WTC11 (cell line): ENCODE data around the gene THUMPD3. TPM values are rescaled to one million over a fixed set of nuclear protein-coding genes. Genes with fewer than 3 reads are reported as not detected.

Source experiments
- ATAC-seq: fragments of 200-7000 bp; cut with Tn5 transposase; 2 replicates; pipeline ENCODE4 v1.10.0; 2021; ENCODE audit warnings: mild to moderate bottlenecking, moderate library complexity
- CTCF ChIA-PET: fragments of 300-600 bp; sonication (Branson Sonifier 250); formaldehyde crosslinking; loops from one replicate; lab custom pipeline; 2021; ENCODE audit warnings: antibody characterized with exemption; lab: Charles Lee
- POLR2A ChIA-PET: fragments of 350-600 bp; sonication (Branson Sonifier 250); formaldehyde crosslinking; loops from one replicate; lab custom pipeline; 2021; ENCODE audit warnings: antibody characterized with exemption; lab: Charles Lee
- DNase-seq: peaks from one replicate; pipeline ENCODE4 v3.0.0; 2021; ENCODE audit warnings: low spot score
- H3K27ac Mint-ChIP-seq: 2 replicates; pipeline ENCODE4 v1.8.0; 2021; ENCODE audit warnings: mixed read lengths
- H3K27me3 Mint-ChIP-seq: 2 replicates; pipeline ENCODE4 v1.8.0; 2021; ENCODE audit warnings: low read depth, mild to moderate bottlenecking, moderate library complexity, mixed read lengths
- H3K36me3 Mint-ChIP-seq: 2 replicates; pipeline ENCODE4 v1.8.0; 2021; ENCODE audit warnings: mixed read lengths
- H3K4me1 Mint-ChIP-seq: 2 replicates; pipeline ENCODE4 v1.8.0; 2022; ENCODE audit warnings: mixed read lengths
- H3K4me3 Mint-ChIP-seq: 2 replicates; pipeline ENCODE4 v1.8.0; 2021; ENCODE audit warnings: mild to moderate bottlenecking, moderate library complexity, mixed read lengths
- H3K9me3 Mint-ChIP-seq: 2 replicates; pipeline ENCODE4 v1.8.0; 2021; ENCODE audit warnings: mixed read lengths
- CREB1 ChIP-seq: sonication (generic); formaldehyde crosslinking; IDR thresholded peaks from 2 replicates; pipeline ENCODE4 v1.8.0; 2023; ENCODE audit warnings: mild to moderate bottlenecking, missing genetic modification reagents
- CREM ChIP-seq: sonication (generic); formaldehyde crosslinking; IDR thresholded peaks from 2 replicates; pipeline ENCODE4 v1.8.1; 2022; ENCODE audit warnings: mild to moderate bottlenecking, missing genetic modification reagents, moderate library complexity
- ESRRA ChIP-seq: sonication (generic); formaldehyde crosslinking; IDR thresholded peaks from 2 replicates; pipeline ENCODE4 v1.8.1; 2022; ENCODE audit warnings: mild to moderate bottlenecking, missing genetic modification reagents, borderline replicate concordance
- ETV6 ChIP-seq: sonication (generic); formaldehyde crosslinking; IDR thresholded peaks from 2 replicates; pipeline ENCODE4 v1.8.1; 2022; ENCODE audit warnings: mild to moderate bottlenecking, missing genetic modification reagents
- GABPB1 ChIP-seq: sonication (generic); formaldehyde crosslinking; IDR thresholded peaks from 2 replicates; pipeline ENCODE4 v1.8.1; 2023; ENCODE audit warnings: mild to moderate bottlenecking, missing genetic modification reagents
- GTF2I ChIP-seq: fragments of 250-450 bp; sonication (Bioruptor Pico); conservative IDR thresholded peaks from 2 replicates; pipeline ENCODE4 v1.4.0; 2021; ENCODE audit warnings: mild to moderate bottlenecking
- NFYB ChIP-seq: sonication (generic); formaldehyde crosslinking; conservative IDR thresholded peaks from 2 replicates; pipeline ENCODE4 v1.8.0; 2022; ENCODE audit warnings: low read depth, missing genetic modification reagents
- NR2C2 ChIP-seq: sonication (generic); formaldehyde crosslinking; IDR thresholded peaks from 2 replicates; pipeline ENCODE4 v1.8.0; 2022; ENCODE audit warnings: mild to moderate bottlenecking, missing genetic modification reagents
- RORB ChIP-seq: fragments of 250-450 bp; sonication (Bioruptor Pico); IDR thresholded peaks from 2 replicates; pipeline ENCODE4 v1.9.0; 2021; ENCODE audit warnings: mild to moderate bottlenecking
- ZNF121 ChIP-seq: sonication (generic); formaldehyde crosslinking; IDR thresholded peaks from 2 replicates; pipeline ENCODE4 v1.8.0; 2023; ENCODE audit warnings: missing genetic modification reagents
- ZNF138 ChIP-seq: sonication (generic); formaldehyde crosslinking; conservative IDR thresholded peaks from 2 replicates; pipeline ENCODE4 v1.8.1; 2022; ENCODE audit warnings: mild to moderate bottlenecking, moderate library complexity, missing genetic modification reagents
- ZNF232 ChIP-seq: sonication (generic); formaldehyde crosslinking; IDR thresholded peaks from 2 replicates; pipeline ENCODE4 v1.8.0; 2022; ENCODE audit warnings: mild to moderate bottlenecking, missing genetic modification reagents
- ZNF423 ChIP-seq: fragments of 250-450 bp; sonication (Bioruptor Pico); IDR thresholded peaks from 2 replicates; pipeline ENCODE4 v2.1.2; 2022; ENCODE audit warnings: mild to moderate bottlenecking, moderate library complexity
- total RNA-seq: library from RNA; stranded (reverse); gene quantifications from 3 replicates; pipeline ENCODE4 v1.2.3, GENCODE V29; 2021
- TF ChIP-seq, protein P1 (sequence below): sonication (generic); formaldehyde crosslinking; IDR thresholded peaks from 2 replicates; pipeline ENCODE4 v1.8.1; 2022; ENCODE audit warnings: low read depth, missing genetic modification reagents, borderline replicate concordance
- TF ChIP-seq, protein P2 (sequence below): fragments of 200-600 bp; IDR thresholded peaks from 2 replicates; pipeline ENCODE4 v1.8.0; 2022; ENCODE audit warnings: antibody characterized with exemption
- TF ChIP-seq, protein P3 (sequence below): sonication (generic); formaldehyde crosslinking; IDR thresholded peaks from 2 replicates; pipeline ENCODE4 v1.8.0; 2022; ENCODE audit warnings: mild to moderate bottlenecking, missing genetic modification reagents
- TF ChIP-seq, protein P4 (sequence below): sonication (generic); formaldehyde crosslinking; IDR thresholded peaks from 2 replicates; pipeline ENCODE4 v1.8.0; 2023; ENCODE audit warnings: mild to moderate bottlenecking, missing genetic modification reagents
- TF ChIP-seq, protein P5 (sequence below): sonication (generic); formaldehyde crosslinking; conservative IDR thresholded peaks from 2 replicates; pipeline ENCODE4 v1.8.1; 2023; ENCODE audit warnings: mild to moderate bottlenecking, low read depth, missing genetic modification reagents, moderate library complexity
- TF ChIP-seq, protein P6 (sequence below): fragments of 250-450 bp; sonication (Bioruptor Pico); IDR thresholded peaks from 2 replicates; pipeline ENCODE4 v1.8.0; 2021; ENCODE audit warnings: mild to moderate bottlenecking
- TF ChIP-seq, protein P7 (sequence below): sonication (generic); formaldehyde crosslinking; IDR thresholded peaks from 2 replicates; pipeline ENCODE4 v1.8.0; 2022; ENCODE audit warnings: mild to moderate bottlenecking, missing genetic modification reagents

THUMPD3 gene
- total RNA-seq, 1 experiment from 2014 or later: 67.5 TPM

DNA sequence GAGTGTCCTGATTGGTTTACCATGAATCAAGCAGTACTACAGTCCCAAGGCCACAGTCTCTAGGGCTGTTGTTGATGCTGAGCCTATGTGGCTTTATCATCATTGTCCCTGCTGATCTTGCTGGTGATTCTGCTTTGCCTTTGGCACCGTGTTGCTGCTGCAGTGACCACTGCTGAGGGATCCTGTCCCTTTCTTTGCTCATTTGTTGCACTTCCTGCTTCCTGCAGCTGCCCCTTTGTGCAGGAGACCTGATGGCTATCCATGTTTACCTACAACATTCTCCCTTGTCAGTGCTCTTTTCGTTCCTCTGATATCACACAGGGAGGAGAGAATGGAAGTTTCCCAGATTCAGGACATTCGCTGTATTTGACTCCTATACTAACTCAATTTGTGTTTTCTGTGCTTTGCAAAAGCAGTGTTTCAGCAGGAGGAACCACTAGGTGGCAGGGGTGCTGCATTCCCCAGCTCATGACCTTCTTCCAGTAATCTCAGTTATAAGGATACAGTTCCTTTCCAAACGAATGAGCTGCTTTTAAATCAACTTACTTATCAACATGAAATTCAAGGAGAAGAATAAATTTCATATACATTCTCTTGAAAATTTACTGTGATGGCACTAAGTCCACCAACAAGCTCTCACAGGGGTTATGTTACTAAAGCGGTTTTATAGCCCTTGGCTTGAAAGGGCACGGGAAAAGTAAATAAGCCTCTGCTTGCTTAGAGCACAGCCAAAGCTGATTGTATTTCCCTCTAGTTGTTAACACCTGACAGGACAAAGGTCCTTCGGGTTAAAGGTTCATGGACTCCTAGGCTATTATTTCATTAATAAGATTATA is 9.7 kb upstream of the THUMPD3 start:
- Mint-ChIP-seq H3K4me3 (peak overlapping the region; percentile 45; the same call in 1 of the 2 replicates), H3K27ac (peak overlapping the region; percentile 97), H3K36me3 (no peaks in the 10 kb centered on the region), H3K9me3 (no peaks in the 10 kb centered on the region), H3K4me1 (peaks cover 46% of the 10 kb centered on the region), H3K27me3 (no peaks in the 10 kb centered on the region)
- DNase-seq (peak; percentile 72), ATAC-seq (peak; percentile 74)
- ChIA-PET POLR2A (interaction anchor here (1.5 kb wide), 1 partner anchor 9 kb away, joined by 10 read pairs; the partner anchor contains the start of gene THUMPD3), CTCF (interaction anchor here (0.6 to 2.8 kb wide), 26 partner anchors 9 to 379 kb away, joined by 3 to 43 read pairs (median 4); partner anchors contain the start of genes MTMR14, SETD5 and THUMPD3)
- TF ChIP-seq, protein P1, sequence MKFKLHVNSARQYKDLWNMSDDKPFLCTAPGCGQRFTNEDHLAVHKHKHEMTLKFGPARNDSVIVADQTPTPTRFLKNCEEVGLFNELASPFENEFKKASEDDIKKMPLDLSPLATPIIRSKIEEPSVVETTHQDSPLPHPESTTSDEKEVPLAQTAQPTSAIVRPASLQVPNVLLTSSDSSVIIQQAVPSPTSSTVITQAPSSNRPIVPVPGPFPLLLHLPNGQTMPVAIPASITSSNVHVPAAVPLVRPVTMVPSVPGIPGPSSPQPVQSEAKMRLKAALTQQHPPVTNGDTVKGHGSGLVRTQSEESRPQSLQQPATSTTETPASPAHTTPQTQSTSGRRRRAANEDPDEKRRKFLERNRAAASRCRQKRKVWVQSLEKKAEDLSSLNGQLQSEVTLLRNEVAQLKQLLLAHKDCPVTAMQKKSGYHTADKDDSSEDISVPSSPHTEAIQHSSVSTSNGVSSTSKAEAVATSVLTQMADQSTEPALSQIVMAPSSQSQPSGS: no peak
- peak; percentile 3; the same call in 1 of the 2 replicates for TF ChIP-seq GABPB1
- TF ChIP-seq, protein P2, sequence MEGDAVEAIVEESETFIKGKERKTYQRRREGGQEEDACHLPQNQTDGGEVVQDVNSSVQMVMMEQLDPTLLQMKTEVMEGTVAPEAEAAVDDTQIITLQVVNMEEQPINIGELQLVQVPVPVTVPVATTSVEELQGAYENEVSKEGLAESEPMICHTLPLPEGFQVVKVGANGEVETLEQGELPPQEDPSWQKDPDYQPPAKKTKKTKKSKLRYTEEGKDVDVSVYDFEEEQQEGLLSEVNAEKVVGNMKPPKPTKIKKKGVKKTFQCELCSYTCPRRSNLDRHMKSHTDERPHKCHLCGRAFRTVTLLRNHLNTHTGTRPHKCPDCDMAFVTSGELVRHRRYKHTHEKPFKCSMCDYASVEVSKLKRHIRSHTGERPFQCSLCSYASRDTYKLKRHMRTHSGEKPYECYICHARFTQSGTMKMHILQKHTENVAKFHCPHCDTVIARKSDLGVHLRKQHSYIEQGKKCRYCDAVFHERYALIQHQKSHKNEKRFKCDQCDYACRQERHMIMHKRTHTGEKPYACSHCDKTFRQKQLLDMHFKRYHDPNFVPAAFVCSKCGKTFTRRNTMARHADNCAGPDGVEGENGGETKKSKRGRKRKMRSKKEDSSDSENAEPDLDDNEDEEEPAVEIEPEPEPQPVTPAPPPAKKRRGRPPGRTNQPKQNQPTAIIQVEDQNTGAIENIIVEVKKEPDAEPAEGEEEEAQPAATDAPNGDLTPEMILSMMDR: peak; percentile 68
- TF ChIP-seq ETV6 (CRISPR knock-in tag): peak; percentile 44; the same call in 1 of the 2 replicates
- no peak for TF ChIP-seq ESRRA (CRISPR knock-in tag)

DNA sequence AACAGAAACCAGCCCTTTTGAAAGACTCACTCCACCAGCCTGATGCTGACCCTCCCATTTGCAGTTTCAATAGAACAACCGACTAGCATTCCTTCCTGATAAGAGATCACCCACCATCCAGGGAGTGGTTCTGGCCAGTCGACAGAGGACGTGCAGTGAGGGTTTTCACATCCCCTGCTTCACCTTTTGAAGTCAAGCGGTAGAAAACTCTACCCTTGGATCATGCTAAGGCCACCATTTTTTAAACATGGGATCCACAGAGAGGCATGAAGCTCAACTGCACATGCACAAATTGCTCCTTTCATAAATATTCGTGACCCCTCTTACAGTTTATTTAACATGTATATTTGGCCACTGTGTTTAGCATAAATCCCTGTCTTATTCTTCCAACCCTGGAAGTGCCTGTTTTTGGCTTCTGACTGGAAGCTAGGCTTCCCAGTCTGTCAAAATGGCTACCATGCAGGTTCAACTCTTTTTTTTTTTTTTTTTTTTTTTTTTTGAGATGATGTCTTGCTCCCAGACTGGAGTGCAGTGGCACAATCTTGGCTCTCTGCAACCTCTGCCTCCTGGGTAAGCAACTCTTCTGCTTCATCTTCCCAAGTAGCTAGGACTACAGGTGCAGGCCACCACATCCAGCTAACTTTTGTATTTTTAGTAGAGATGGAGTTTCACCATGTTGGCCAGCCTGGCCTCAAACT is 1.0 kb upstream of the THUMPD3 start:
- Mint-ChIP-seq H3K4me1 (peaks cover 8% of the 10 kb centered on the region), H3K27ac (no peak overlapping the region), H3K36me3 (peaks cover 24% of the 10 kb centered on the region), H3K27me3 (peaks cover 5% of the 10 kb centered on the region), H3K4me3 (peak overlapping the region; percentile 86), H3K9me3 (no peaks in the 10 kb centered on the region)
- ChIA-PET POLR2A (interaction anchor here (0.7 to 2.9 kb wide), 3 partner anchors 9 to 749 kb away, joined by 7 to 36 read pairs (median 10); partner anchors contain the start of gene SETD5), CTCF (interaction anchor here (0.8 to 3.2 kb wide), 4 partner anchors 9 to 374 kb away, joined by 3 to 43 read pairs (median 6); no protein-coding TSS in a partner anchor)
- no peak for DNase-seq
- ATAC-seq: no peak
- TF ChIP-seq NFYB (no peak), CREB1 (CRISPR knock-in tag) (no peak), ZNF423 (CRISPR knock-in tag) (no peak), NR2C2 (CRISPR knock-in tag) (no peak), ZNF121 (no peak), CREM (CRISPR knock-in tag) (no peak), ZNF138 (CRISPR knock-in tag) (no peak), GTF2I (no peak), RORB (no peak), ZNF232 (CRISPR knock-in tag) (no peak)
- TF ChIP-seq, protein P3, sequence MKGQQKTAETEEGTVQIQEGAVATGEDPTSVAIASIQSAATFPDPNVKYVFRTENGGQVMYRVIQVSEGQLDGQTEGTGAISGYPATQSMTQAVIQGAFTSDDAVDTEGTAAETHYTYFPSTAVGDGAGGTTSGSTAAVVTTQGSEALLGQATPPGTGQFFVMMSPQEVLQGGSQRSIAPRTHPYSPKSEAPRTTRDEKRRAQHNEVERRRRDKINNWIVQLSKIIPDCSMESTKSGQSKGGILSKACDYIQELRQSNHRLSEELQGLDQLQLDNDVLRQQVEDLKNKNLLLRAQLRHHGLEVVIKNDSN (CRISPR knock-in tag): no peak
- TF ChIP-seq, protein P4, sequence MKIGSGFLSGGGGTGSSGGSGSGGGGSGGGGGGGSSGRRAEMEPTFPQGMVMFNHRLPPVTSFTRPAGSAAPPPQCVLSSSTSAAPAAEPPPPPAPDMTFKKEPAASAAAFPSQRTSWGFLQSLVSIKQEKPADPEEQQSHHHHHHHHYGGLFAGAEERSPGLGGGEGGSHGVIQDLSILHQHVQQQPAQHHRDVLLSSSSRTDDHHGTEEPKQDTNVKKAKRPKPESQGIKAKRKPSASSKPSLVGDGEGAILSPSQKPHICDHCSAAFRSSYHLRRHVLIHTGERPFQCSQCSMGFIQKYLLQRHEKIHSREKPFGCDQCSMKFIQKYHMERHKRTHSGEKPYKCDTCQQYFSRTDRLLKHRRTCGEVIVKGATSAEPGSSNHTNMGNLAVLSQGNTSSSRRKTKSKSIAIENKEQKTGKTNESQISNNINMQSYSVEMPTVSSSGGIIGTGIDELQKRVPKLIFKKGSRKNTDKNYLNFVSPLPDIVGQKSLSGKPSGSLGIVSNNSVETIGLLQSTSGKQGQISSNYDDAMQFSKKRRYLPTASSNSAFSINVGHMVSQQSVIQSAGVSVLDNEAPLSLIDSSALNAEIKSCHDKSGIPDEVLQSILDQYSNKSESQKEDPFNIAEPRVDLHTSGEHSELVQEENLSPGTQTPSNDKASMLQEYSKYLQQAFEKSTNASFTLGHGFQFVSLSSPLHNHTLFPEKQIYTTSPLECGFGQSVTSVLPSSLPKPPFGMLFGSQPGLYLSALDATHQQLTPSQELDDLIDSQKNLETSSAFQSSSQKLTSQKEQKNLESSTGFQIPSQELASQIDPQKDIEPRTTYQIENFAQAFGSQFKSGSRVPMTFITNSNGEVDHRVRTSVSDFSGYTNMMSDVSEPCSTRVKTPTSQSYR: no peak
- TF ChIP-seq, protein P5, sequence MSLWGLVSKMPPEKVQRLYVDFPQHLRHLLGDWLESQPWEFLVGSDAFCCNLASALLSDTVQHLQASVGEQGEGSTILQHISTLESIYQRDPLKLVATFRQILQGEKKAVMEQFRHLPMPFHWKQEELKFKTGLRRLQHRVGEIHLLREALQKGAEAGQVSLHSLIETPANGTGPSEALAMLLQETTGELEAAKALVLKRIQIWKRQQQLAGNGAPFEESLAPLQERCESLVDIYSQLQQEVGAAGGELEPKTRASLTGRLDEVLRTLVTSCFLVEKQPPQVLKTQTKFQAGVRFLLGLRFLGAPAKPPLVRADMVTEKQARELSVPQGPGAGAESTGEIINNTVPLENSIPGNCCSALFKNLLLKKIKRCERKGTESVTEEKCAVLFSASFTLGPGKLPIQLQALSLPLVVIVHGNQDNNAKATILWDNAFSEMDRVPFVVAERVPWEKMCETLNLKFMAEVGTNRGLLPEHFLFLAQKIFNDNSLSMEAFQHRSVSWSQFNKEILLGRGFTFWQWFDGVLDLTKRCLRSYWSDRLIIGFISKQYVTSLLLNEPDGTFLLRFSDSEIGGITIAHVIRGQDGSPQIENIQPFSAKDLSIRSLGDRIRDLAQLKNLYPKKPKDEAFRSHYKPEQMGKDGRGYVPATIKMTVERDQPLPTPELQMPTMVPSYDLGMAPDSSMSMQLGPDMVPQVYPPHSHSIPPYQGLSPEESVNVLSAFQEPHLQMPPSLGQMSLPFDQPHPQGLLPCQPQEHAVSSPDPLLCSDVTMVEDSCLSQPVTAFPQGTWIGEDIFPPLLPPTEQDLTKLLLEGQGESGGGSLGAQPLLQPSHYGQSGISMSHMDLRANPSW (CRISPR knock-in tag): no peak
- TF ChIP-seq, protein P6, sequence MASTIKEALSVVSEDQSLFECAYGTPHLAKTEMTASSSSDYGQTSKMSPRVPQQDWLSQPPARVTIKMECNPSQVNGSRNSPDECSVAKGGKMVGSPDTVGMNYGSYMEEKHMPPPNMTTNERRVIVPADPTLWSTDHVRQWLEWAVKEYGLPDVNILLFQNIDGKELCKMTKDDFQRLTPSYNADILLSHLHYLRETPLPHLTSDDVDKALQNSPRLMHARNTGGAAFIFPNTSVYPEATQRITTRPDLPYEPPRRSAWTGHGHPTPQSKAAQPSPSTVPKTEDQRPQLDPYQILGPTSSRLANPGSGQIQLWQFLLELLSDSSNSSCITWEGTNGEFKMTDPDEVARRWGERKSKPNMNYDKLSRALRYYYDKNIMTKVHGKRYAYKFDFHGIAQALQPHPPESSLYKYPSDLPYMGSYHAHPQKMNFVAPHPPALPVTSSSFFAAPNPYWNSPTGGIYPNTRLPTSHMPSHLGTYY (CRISPR knock-in tag): no peak
- TF ChIP-seq, protein P7, sequence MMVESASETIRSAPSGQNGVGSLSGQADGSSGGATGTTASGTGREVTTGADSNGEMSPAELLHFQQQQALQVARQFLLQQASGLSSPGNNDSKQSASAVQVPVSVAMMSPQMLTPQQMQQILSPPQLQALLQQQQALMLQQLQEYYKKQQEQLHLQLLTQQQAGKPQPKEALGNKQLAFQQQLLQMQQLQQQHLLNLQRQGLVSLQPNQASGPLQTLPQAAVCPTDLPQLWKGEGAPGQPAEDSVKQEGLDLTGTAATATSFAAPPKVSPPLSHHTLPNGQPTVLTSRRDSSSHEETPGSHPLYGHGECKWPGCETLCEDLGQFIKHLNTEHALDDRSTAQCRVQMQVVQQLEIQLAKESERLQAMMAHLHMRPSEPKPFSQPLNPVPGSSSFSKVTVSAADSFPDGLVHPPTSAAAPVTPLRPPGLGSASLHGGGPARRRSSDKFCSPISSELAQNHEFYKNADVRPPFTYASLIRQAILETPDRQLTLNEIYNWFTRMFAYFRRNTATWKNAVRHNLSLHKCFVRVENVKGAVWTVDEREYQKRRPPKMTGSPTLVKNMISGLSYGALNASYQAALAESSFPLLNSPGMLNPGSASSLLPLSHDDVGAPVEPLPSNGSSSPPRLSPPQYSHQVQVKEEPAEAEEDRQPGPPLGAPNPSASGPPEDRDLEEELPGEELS: no peak
